Anterior cingulate cortex (tissue), 58 donors: ENCODE data around the gene TESK2.
"Not testable (repeated sequence)": the region's sequence is repeated elsewhere in the genome, so short reads cannot be mapped to it uniquely, and the experiment has no call there.

Experiments used
- DNase-seq, 58 donors: peaks; one replicate each; lab custom pipeline; 2025; lab: John Stamatoyannopoulos, UW

TESK2 gene

DNA sequence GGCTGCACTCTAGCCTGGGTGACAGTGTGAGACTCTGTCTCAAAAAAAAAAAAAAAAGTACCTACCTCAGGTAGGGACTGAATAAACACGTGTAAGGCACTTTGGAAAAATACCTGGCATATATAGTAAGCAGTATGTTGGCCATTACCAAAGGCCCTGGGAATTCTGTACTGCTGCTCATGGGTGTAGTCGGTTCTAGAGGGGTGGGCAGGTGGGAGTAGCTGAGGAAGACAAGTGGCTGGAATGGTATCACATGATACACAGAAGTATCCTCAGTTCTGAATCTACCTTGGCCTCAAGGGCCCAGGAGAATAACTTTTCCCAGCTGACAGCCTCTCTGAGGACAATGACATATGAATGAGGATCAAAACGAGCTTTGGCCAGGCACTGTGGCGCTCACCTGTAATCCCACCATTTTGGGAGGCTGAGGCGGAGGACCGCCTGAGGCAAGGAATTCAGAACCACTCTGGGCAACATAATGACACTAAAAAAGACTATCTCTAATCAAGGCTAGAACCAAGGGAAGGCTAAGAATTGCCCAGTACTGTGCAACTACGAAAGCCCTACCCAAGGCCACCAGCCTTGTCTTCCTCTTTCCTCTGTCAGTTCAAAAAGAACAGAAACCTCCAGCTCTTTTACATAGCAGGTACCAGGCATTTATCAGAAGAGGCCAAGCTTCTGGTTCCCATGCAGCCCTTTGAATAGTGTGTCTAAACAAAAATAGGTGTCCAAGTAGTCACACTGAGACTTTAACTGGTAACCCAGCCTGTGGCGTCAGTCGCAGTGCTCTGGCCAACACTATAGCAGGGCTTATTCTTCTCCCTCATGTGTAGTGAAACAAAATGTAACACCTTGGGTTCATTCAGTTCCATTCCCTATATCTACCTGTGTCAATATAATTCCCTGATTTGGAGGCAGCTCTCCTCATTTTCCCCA is 19.3 kb upstream of the TESK2 start:
- no peak for DNase-seq

DNA sequence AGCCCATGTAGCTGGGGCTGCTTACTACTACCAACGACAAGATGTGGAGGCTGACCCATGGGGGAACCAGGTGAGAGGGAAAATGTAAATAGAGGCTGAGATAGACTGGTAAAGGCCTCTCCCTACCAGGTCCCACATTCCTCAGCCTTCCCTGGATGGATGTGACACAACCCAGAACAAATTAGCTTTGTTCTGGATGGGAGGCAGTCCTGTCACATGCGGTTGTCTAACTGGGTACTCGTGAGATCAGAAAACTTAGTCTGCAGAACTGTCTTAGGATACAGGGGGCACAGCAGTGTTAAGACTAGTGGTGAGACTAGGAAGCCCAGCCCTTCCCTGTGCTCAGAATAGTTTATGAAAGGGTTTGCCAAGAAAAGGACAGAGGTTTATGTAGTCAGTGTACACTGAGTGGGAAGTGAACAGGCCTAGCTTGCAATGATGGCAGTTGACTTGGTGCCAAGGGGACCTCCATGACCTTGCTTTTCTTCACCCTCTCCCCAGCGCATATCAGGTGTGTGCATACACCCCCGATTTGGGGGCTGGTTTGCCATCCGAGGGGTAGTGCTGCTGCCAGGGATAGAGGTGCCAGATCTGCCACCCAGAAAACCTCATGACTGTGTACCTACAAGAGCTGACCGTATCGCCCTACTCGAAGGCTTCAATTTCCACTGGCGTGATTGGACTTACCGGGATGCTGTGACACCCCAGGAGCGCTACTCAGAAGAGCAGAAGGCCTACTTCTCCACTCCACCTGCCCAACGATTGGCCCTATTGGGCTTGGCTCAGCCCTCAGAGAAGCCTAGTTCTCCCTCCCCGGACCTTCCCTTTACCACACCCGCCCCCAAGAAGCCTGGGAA is 17.6 kb upstream of the TESK2 start:
- no peak for DNase-seq

DNA sequence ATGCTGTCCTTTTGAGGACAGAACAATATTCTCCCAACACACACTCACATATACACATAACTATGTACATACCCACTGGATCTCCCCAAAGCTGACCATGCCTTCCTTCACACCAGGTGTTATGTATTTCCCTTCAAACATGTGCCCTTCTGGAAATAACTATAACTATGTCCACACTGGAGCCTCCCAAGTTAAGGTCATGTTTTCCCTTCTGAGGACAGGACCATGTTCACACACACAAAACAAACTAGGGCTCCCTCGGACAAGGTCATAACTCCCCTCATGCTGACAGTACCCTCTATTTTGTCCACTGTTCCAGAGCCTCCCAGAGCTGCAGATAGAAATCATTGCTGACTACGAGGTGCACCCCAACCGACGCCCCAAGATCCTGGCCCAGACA is 16.9 kb upstream of the TESK2 start:
- DNase-seq: no peak

DNA sequence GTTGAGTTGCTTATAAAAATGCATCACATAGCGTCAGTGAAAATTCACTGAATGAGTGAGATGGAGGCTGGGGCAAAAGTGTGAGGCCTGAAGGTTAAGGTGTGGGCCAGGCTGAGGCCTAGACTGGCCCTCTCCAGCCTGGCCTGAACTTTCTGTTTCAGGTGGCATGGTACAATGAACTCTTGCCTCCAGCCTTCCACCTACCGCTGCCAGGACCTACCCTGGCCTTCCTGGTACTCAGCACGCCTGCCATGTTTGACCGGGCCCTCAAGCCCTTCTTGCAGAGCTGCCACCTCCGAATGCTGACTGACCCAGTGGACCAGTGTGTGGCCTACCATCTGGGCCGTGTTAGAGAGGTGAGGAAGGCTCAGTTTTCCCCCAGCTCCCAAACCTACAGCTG is 16.2 kb upstream of the TESK2 start:
- DNase-seq: no peak

DNA sequence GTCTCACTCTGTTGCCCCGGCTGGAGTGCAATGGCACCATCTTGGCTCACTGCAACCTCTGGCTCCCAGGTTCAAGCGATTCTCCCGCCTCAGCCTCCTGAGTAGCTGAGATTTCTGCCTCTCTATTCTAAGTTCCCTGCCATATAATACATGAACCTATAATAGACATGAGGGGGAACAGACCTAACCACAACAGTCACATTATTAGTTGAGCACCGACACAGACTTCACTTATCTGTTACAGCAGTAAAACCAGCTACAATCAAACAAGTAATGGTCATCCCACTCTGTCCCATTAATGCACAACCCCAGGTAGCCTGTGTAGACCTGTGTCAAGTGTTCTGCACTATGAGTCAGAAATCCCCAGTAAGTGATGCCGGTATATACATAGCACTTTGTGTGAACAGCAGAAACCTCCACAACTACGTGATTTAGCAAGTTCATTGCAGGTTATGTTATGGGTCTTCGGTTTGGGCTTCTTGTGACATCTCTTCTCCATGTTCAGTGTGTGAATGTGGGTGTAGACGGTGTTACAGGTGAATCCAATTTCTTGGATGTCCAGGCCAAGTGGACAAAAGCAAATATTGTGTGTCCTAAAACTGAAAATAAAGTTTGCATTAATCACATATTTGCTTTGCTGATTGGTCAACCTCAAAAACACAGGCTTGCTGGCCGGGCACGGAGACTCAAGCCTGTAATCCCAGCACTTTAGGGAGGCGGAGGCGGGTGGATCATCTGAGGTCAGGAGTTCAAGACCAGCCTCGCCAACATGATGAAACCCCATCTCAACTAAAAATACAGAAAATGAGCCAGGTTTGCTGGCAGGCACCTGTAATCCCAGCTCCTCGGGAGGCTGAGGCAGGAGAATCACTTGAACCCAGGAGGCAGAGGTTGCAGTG is 12.7 kb upstream of the TESK2 start:
- DNase-seq: no peak

DNA sequence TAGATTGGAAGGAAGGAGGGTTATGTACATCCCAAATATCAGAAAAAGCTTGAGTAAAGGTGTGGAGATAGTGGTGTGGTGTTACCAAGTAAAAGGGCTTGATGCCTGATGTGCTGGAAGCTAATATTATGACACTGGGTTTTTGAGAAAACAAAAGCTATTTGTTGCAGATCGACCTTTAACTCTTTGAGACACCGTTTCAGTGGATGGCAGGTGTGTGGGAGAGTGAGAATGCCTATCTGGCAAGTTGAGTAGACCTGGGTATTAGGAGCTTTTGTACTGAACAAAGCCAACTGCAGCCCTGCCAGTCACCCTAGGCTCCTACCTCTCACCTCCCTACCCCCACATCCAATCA is 10.5 kb upstream of the TESK2 start:
- peak in 1 of 58 donors; percentile 25 for DNase-seq

DNA sequence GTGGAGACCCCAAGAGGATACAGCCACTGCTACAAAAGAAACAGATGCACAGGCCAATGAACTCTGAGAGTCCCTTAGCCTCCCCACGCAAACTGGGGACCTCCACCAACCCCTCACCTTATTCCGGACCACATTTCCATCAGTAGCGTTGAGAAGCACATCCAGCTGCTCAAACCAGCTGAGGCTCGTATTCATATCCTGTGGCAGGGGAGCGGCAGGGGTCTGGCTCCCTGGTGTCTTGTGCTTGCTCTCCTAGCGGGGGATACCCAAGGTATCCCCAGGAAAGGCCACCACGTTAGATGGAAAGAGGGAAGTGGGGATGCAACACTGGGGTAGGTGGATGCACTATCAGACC is 8.4 kb upstream of the TESK2 start:
- DNase-seq: peak in 1 of 58 donors; percentile 49

DNA sequence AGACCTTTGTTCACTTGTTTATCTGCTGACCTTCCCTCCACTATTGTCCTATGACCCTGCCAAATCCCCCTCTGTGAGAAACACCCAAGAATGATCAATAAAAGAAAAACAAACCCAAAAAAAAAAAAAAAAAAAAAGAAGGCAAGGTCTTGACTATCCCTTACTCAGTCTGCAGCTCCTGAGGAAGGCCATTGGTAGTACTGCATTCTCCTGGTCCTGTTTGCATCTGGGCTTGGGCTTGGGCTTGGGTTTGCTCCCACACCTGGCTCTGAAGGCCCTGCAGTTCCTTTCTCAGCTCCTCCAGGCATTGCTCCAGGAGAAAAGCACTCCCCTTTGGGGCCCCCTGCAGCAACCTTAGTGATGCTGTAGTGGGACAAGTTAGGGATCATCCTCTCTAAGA is 7.3 kb upstream of the TESK2 start:
- DNase-seq: no peak

DNA sequence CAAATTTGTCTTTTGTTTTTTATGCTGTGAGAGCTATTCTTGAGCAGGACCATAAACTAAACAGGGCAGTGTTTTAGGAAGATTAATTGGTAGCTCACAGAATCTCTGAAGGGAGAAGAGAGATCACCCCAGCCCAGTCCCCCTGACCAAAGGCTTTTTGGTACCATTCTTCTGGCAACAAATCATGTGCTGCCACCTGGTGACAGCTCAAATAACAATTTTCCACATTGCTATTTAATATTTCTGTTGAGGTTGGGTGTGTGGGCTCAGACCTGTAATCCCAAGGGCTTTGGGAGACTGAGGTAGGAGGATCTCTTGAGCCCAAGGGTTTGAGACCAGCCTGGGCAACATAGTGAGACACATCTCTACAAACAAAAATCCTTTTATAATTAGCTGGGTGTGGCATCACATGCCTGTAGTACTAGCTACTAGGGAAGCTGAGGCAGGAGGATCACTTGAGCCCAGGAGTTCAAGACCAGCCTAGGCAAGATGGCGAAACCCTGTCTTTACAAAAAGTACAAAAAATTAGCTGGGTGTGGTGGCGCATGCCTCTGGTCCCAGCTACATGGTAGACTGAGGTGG is 2.2 kb upstream of the TESK2 start:
- DNase-seq: peak in 30 of 58 donors; percentile 2 to 62 (median 26)

DNA sequence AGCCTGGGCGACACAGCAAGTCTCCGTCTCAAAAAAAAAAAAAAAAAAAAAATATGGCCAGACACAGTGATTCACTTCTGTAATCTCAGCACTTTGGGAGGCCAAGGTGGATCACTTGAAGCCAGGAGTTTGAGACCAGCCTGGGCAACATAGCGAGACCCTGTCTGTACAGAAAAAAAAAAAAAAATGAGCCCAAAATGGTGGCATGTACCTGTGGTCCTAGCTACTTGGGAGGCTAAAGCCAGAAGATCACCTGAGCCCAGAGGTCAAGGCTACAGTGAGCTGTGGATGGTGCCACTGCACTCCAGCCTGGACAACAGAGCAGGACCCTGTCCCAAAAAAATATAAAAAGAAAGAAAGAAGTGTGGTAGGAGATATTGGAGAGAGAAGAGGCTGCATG is 1.7 kb upstream of the TESK2 start:
- DNase-seq: no peak

DNA sequence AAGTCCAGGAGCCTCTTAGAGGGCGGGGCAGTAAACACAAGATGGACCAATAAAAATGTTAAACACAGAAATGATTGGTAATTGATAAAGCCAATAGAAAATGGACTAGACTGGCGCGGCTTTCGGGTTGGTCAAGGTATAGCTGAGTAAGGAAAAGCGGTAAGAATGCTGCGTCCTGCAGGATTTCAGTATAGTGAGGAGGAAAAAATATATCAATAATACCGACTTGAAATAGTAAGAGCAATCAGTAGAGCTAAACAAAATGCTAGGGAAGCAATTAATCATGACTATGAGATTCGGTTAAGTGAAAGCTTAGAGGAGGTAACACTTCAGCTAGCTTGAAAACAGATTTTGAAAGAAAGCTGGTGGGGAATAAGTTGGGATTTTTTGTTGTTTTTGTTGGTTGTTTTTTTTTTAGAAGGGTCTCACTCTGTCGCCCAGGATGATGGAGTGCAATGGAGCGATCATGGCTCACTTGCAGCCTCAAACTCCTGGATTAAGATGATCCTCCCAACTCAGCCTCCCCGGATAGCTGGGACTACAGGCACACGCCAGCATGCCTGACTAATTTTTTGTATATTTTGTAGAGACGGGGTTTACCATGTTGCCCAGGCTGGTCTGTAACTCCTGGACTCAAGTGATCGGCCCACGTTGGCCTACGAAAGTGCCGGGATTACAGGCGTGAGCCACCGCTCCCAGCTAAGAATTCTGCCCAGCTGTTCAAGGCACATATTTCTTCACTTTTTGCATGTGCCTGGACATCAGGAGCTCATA is 711 bp upstream of the TESK2 start:
- DNase-seq: no peak

DNA sequence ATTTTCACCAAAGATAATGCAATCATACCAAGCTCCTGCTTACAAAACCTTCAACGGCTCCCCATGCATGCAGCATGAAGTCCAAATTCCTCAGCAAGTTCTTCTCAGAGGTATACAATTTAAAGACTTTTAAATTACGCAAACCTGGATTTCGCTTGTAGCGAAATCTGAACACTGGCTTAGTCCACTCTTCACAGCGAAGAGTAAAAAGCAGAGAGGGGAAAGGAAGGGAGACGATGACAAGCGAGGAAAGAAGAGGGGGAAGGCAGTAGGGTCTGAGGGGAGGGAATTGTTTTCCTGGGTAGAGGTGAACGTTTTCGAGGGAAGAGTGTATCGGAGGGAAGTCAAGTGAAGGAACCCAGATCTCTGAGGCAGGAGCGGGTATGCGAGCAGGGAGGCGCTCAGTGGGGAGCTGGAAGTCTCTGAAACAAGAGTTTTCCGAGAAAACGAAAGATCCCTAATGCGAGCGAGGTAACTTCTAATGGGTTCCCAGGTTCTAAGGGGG is 790 bp downstream of the TESK2 start:
- peak in 7 of 58 donors; percentile 9 to 52 (median 44) for DNase-seq

DNA sequence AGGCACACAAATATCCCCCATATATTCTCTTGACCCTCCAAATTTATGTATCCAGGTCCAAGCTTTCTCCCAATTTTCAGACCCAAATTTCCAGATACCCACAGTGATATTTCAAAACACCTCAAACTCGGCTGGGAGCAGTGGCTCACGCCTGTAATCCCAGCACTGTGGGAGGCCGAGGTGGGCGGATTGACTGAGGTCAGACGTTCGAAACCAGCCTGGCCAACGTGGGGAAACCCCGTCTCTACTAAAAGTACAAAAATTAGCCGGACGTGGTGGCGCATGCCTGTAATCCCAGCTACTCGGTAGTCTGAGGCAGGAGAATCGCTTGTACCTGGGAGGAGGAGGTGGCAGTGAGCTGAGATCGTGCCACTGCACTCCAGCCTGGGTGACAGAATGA is 1.6 kb downstream of the TESK2 start:
- DNase-seq: not testable (repeated sequence)

DNA sequence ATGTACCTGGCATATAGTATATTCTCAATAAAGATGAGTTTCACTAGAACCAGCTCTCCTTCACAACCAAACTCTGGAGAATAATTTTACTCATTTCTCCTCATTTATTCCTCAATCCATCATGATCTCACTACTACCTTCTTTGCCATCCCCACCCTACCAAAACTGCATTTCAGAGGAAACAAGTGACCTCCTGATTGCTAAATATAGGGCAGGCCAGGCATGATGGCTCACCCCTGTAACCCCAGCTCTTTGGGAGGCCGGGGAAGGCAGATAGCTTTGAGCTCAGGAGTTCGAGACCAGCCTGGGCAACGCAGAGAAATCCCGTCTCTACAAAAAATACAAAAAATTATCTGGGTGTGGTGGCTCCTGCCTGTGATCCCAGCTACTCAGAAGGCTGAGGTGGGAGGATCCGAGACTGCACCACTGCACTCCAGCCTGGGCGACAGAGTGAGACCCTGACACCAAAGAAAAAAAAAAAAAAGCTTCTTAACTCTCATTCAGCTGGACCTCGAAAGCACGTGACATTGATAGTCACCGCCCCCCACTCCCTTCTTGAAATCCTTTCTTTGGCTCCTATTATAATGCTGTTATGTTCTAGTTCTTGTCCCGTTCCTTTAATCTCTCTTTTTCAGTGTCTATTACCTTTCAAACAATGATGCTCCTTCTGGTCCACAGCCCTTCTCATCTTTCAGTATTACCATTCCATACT is 2.1 kb downstream of the TESK2 start:
- no peak for DNase-seq

DNA sequence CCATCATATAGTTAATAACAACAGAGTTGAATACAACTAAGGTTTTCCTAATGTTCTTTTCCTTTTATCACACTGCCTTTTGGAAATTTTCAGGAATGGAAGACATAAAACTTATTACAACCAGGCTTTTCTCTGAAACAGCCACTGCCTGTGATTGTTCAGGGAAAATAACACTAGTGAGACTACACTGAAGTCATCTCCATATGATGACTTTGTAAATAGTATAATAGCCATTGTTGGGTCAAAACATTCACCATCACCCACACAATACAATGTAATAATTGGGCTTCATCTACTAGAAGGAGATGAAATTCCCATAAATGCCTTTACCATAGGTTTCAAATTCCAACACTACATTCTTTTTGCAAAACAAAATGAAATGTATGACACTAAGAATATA is 5.0 kb downstream of the TESK2 start:
- DNase-seq: peak in 1 of 58 donors; percentile 44

DNA sequence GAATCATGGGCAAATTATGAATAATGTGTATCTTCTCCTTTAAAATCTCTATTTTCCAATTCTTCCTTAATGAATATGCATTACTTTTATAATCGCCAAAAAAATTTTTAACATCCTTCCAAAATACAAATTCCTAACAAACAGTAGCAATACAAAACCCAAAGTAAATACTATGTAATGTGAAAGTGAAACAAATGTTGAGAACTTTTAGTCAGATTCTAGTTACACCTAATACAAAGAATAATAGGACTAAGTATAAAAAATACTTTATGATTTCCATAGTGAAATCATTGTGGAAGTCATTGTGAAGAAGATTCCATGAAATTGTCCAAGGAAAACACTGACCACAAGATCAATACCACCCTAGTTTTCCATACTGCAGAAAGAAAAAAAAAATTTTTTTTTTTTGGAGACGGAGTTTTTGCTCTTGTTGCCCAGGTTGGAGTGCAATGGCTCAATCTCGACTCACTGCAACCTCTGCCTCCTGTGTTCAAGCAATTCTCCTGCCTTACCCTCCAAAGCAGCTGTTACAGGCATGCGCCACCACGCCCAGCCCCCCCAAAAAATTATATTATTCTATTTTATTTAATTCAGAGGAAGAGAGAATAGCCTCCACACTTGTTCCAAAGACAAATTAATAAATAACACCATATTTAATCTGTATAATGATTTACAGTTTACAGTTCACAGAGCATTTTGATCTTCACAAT is 11.8 kb downstream of the TESK2 start:
- no peak for DNase-seq

DNA sequence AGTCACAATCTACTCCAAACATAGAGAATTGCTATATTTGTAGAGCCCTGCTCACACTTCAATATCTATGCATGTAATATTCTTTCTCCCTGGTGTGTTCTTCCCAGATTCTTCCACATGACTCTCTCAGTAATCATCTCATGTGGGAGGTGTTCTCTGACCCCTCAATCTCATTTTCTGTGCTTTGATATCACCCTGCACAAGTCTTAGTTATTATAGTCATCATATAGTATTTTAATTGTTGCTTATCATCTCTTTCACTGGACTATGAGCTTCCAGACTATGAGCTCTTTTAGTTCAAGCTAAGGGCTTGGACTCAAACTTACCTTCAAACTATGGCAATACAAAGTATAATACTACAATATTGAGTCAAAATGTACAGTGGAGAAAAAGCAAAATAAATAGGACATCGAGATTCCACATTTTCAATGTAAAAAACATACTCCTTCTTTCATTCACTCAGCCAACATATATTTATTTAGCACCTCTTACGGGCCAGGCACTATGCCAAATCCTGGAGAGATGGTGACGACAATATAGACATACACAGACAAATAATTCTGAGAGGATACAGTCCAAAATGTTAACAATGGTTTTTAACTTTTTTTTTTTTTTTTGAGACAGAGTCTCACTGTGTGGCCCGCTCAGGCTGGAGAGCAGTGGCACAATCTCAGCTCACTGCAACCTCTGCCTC is 12.7 kb downstream of the TESK2 start:
- DNase-seq: peak in 1 of 58 donors; percentile 16
